WTC11 (cell line): ENCODE measurements around the gene PDSS1. TPM values are rescaled to one million over a fixed set of nuclear protein-coding genes. Genes with fewer than 3 reads are reported as not detected.

ENCODE experiments used
- ATAC-seq: fragments of 200-7000 bp; cut with Tn5 transposase; 2 replicates; pipeline ENCODE4 v1.10.0; 2021; ENCODE audit warnings: mild to moderate bottlenecking, moderate library complexity
- CTCF ChIA-PET: fragments of 300-600 bp; sonication (Branson Sonifier 250); formaldehyde crosslinking; loops from one replicate; lab custom pipeline; 2021; ENCODE audit warnings: antibody characterized with exemption; lab: Charles Lee
- POLR2A ChIA-PET: fragments of 350-600 bp; sonication (Branson Sonifier 250); formaldehyde crosslinking; loops from one replicate; lab custom pipeline; 2021; ENCODE audit warnings: antibody characterized with exemption; lab: Charles Lee
- DNase-seq: peaks from one replicate; pipeline ENCODE4 v3.0.0; 2021; ENCODE audit warnings: low spot score
- H3K27ac Mint-ChIP-seq: 2 replicates; pipeline ENCODE4 v1.8.0; 2021; ENCODE audit warnings: mixed read lengths
- H3K27me3 Mint-ChIP-seq: 2 replicates; pipeline ENCODE4 v1.8.0; 2021; ENCODE audit warnings: low read depth, mild to moderate bottlenecking, moderate library complexity, mixed read lengths
- H3K36me3 Mint-ChIP-seq: 2 replicates; pipeline ENCODE4 v1.8.0; 2021; ENCODE audit warnings: mixed read lengths
- H3K4me1 Mint-ChIP-seq: 2 replicates; pipeline ENCODE4 v1.8.0; 2022; ENCODE audit warnings: mixed read lengths
- H3K4me3 Mint-ChIP-seq: 2 replicates; pipeline ENCODE4 v1.8.0; 2021; ENCODE audit warnings: mild to moderate bottlenecking, moderate library complexity, mixed read lengths
- H3K9me3 Mint-ChIP-seq: 2 replicates; pipeline ENCODE4 v1.8.0; 2021; ENCODE audit warnings: mixed read lengths
- CREB1 ChIP-seq: sonication (generic); formaldehyde crosslinking; IDR thresholded peaks from 2 replicates; pipeline ENCODE4 v1.8.0; 2023; ENCODE audit warnings: mild to moderate bottlenecking, missing genetic modification reagents
- ERG ChIP-seq: fragments of 250-450 bp; sonication (Bioruptor Pico); IDR thresholded peaks from 2 replicates; pipeline ENCODE4 v1.8.0; 2021; ENCODE audit warnings: mild to moderate bottlenecking
- FOXK1 ChIP-seq: sonication (generic); formaldehyde crosslinking; IDR thresholded peaks from 2 replicates; pipeline ENCODE4 v1.8.0; 2022; ENCODE audit warnings: mild to moderate bottlenecking, moderate library complexity, missing genetic modification reagents
- JAZF1 ChIP-seq: fragments of 250-450 bp; sonication (Bioruptor Pico); IDR thresholded peaks from 2 replicates; pipeline ENCODE4 v1.9.0; 2021; ENCODE audit warnings: moderate library complexity, mild to moderate bottlenecking, inconsistent platforms
- NR3C1 ChIP-seq: sonication (generic); formaldehyde crosslinking; conservative IDR thresholded peaks from 2 replicates; pipeline ENCODE4 v1.8.1; 2023; ENCODE audit warnings: low read depth, mild to moderate bottlenecking, missing genetic modification reagents
- PRRX2 ChIP-seq: fragments of 250-450 bp; sonication (Bioruptor Pico); IDR thresholded peaks from 2 replicates; pipeline ENCODE4 v1.8.0; 2021; ENCODE audit warnings: mild to moderate bottlenecking
- SMAD3 ChIP-seq: sonication (generic); formaldehyde crosslinking; IDR thresholded peaks from 2 replicates; pipeline ENCODE4 v1.8.0; 2022; ENCODE audit warnings: missing genetic modification reagents, mild to moderate bottlenecking, borderline replicate concordance
- USF2 ChIP-seq: sonication (generic); formaldehyde crosslinking; IDR thresholded peaks from 2 replicates; pipeline ENCODE4 v1.8.1; 2023; ENCODE audit warnings: mild to moderate bottlenecking, missing genetic modification reagents, moderate library complexity
- ZNF219 ChIP-seq: sonication (generic); formaldehyde crosslinking; IDR thresholded peaks from 2 replicates; pipeline ENCODE4 v1.8.0; 2023; ENCODE audit warnings: missing genetic modification reagents, mild to moderate bottlenecking, borderline replicate concordance
- ZNF263 ChIP-seq: sonication (generic); formaldehyde crosslinking; IDR thresholded peaks from 2 replicates; pipeline ENCODE4 v1.8.1; 2022; ENCODE audit warnings: low read depth, mild to moderate bottlenecking, moderate library complexity, missing genetic modification reagents
- ZNF416 ChIP-seq: fragments of 250-450 bp; sonication (Bioruptor Pico); IDR thresholded peaks from 2 replicates; pipeline ENCODE4 v1.9.0; 2021; ENCODE audit warnings: mild to moderate bottlenecking, inconsistent platforms
- total RNA-seq: library from RNA; stranded (reverse); gene quantifications from 3 replicates; pipeline ENCODE4 v1.2.3, GENCODE V29; 2021
- TF ChIP-seq, protein P1 (sequence below): sonication (generic); formaldehyde crosslinking; IDR thresholded peaks from 2 replicates; pipeline ENCODE4 v1.8.0; 2022; ENCODE audit warnings: missing genetic modification reagents
- TF ChIP-seq, protein P2 (sequence below): fragments of 250-450 bp; sonication (Bioruptor Pico); IDR thresholded peaks from 2 replicates; pipeline ENCODE4 v1.9.0; 2021; ENCODE audit warnings: mild to moderate bottlenecking, borderline replicate concordance
- TF ChIP-seq, protein P3 (sequence below): sonication (generic); formaldehyde crosslinking; conservative IDR thresholded peaks from 2 replicates; pipeline ENCODE4 v1.8.1; 2022; ENCODE audit warnings: mild to moderate bottlenecking, missing genetic modification reagents
- TF ChIP-seq, protein P4 (sequence below): sonication (generic); formaldehyde crosslinking; IDR thresholded peaks from 2 replicates; pipeline ENCODE4 v1.8.1; 2022; ENCODE audit warnings: missing genetic modification reagents, borderline replicate concordance

The PDSS1 gene
- total RNA-seq, 1 experiment from 2014 or later = 13.6 TPM

DNA sequence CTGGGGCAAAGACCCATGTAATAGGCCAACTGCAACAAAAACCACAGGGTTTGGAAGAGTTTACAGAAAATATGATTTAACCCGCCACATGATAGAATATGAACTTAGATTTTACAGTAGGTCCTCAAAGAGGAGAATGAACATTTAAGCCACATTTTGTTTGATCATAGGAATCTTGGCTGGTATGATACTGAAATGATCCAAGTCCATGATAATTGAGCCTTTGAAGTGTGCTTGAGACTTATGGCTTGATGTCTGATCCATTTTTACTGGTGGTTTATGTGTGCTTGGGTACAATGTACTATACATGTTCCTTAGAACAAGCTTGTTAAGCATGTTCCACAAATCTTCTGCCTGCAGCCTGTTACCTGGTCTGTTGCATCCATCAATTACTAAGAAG, 41.8 kb upstream of the PDSS1 start (continued):
- TF ChIP-seq, protein P1, sequence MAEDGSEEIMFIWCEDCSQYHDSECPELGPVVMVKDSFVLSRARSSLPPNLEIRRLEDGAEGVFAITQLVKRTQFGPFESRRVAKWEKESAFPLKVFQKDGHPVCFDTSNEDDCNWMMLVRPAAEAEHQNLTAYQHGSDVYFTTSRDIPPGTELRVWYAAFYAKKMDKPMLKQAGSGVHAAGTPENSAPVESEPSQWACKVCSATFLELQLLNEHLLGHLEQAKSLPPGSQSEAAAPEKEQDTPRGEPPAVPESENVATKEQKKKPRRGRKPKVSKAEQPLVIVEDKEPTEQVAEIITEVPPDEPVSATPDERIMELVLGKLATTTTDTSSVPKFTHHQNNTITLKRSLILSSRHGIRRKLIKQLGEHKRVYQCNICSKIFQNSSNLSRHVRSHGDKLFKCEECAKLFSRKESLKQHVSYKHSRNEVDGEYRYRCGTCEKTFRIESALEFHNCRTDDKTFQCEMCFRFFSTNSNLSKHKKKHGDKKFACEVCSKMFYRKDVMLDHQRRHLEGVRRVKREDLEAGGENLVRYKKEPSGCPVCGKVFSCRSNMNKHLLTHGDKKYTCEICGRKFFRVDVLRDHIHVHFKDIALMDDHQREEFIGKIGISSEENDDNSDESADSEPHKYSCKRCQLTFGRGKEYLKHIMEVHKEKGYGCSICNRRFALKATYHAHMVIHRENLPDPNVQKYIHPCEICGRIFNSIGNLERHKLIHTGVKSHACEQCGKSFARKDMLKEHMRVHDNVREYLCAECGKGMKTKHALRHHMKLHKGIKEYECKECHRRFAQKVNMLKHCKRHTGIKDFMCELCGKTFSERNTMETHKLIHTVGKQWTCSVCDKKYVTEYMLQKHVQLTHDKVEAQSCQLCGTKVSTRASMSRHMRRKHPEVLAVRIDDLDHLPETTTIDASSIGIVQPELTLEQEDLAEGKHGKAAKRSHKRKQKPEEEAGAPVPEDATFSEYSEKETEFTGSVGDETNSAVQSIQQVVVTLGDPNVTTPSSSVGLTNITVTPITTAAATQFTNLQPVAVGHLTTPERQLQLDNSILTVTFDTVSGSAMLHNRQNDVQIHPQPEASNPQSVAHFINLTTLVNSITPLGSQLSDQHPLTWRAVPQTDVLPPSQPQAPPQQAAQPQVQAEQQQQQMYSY (CRISPR knock-in tag) = no peak
- TF ChIP-seq JAZF1 (CRISPR knock-in tag) (no peak), ZNF263 (no peak), FOXK1 (CRISPR knock-in tag) (no peak), ERG (CRISPR knock-in tag) (no peak)

- no peaks in the 10 kb centered on the region for H3K27me3 Mint-ChIP-seq
- no peaks in the 10 kb centered on the region for H3K4me1 Mint-ChIP-seq
- CTCF ChIA-PET = no interaction called here
- no peaks in the 10 kb centered on the region for H3K36me3 Mint-ChIP-seq
- DNase-seq (no peak), ATAC-seq (no peak)
- peaks cover 11% of the 10 kb centered on the region for H3K9me3 Mint-ChIP-seq
- no peak overlapping the region for H3K27ac Mint-ChIP-seq
- POLR2A ChIA-PET = no interaction called here
- H3K4me3 Mint-ChIP-seq = no peak overlapping the region
- TF ChIP-seq, protein P2, sequence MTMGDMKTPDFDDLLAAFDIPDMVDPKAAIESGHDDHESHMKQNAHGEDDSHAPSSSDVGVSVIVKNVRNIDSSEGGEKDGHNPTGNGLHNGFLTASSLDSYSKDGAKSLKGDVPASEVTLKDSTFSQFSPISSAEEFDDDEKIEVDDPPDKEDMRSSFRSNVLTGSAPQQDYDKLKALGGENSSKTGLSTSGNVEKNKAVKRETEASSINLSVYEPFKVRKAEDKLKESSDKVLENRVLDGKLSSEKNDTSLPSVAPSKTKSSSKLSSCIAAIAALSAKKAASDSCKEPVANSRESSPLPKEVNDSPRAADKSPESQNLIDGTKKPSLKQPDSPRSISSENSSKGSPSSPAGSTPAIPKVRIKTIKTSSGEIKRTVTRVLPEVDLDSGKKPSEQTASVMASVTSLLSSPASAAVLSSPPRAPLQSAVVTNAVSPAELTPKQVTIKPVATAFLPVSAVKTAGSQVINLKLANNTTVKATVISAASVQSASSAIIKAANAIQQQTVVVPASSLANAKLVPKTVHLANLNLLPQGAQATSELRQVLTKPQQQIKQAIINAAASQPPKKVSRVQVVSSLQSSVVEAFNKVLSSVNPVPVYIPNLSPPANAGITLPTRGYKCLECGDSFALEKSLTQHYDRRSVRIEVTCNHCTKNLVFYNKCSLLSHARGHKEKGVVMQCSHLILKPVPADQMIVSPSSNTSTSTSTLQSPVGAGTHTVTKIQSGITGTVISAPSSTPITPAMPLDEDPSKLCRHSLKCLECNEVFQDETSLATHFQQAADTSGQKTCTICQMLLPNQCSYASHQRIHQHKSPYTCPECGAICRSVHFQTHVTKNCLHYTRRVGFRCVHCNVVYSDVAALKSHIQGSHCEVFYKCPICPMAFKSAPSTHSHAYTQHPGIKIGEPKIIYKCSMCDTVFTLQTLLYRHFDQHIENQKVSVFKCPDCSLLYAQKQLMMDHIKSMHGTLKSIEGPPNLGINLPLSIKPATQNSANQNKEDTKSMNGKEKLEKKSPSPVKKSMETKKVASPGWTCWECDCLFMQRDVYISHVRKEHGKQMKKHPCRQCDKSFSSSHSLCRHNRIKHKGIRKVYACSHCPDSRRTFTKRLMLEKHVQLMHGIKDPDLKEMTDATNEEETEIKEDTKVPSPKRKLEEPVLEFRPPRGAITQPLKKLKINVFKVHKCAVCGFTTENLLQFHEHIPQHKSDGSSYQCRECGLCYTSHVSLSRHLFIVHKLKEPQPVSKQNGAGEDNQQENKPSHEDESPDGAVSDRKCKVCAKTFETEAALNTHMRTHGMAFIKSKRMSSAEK (CRISPR knock-in tag) = no peak
- TF ChIP-seq SMAD3 (CRISPR knock-in tag) (no peak), ZNF416 (CRISPR knock-in tag) (no peak), ZNF219 (CRISPR knock-in tag) (no peak)
- TF ChIP-seq, protein P3, sequence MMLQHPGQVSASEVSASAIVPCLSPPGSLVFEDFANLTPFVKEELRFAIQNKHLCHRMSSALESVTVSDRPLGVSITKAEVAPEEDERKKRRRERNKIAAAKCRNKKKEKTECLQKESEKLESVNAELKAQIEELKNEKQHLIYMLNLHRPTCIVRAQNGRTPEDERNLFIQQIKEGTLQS = no peak
- TF ChIP-seq, all 79 proteins: peak for 0
These were observed 34.6 kb upstream of the PDSS1 start for GRCh38 chr10:26662864-26663263.

DNA sequence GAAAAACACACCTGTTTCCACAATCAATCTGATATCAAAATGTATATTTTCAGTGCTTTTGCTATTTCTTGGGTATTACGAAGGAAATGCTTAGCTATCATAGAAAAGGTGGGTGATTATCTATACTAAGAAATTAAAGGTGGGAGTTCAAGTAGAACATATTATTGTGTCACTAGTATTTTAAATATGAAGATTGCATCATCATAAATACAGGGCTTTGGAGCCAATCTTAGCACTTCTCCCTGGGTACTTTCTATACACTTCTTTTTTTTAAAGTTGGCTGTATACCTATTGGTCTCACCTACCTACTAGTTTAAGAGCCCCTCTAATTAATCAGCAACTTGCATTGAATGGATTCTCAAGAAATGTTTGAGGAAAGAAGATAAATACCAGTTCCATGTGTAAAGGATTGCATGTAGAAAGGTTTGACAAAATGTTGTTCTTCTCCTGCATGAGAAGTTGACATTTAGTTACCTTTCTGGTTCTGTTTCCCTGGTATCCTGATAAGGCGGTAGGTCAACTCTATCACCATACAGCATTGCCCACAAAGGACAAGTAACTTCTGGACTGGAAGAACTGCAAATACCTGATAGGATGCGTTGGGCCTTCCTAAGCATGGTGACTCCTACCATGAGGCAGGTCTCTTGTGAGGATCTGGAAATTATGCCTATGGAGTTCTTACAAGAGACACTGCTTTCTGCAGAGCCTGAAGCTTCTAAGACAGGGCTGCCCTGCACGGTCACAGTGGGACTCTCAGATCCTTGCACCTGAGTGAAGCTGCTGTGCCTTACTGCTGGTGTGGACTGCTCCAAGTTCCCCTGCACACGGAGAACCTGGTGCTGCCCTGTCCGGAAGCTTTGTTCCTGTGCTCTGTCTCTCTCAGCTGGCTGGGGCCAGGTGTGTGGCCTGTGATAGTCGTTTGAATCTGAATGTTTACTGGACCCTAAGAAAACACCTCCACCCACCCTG, 32.1 kb upstream of the PDSS1 start:
- Mint-ChIP-seq H3K4me3 (no peak overlapping the region), H3K4me1 (no peaks in the 10 kb centered on the region), H3K27ac (no peak overlapping the region), H3K9me3 (peaks cover 11% of the 10 kb centered on the region), H3K36me3 (no peaks in the 10 kb centered on the region), H3K27me3 (no peaks in the 10 kb centered on the region)
- DNase-seq (no peak), ATAC-seq (no peak; the same call in 1 of the 2 replicates)
- ChIA-PET CTCF (no interaction called here), POLR2A (no interaction called here)
- TF ChIP-seq CREB1 (CRISPR knock-in tag) (no peak), NR3C1 (no peak), PRRX2 (no peak), USF2 (no peak)
- TF ChIP-seq, protein P4, sequence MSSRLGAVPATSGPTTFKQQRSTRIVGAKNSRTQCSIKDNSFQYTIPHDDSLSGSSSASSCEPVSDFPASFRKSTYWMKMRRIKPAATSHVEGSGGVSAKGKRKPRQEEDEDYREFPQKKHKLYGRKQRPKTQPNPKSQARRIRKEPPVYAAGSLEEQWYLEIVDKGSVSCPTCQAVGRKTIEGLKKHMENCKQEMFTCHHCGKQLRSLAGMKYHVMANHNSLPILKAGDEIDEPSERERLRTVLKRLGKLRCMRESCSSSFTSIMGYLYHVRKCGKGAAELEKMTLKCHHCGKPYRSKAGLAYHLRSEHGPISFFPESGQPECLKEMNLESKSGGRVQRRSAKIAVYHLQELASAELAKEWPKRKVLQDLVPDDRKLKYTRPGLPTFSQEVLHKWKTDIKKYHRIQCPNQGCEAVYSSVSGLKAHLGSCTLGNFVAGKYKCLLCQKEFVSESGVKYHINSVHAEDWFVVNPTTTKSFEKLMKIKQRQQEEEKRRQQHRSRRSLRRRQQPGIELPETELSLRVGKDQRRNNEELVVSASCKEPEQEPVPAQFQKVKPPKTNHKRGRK (CRISPR knock-in tag) = no peak
- TF ChIP-seq, protein P1 (CRISPR knock-in tag) = no peak
